Stimulated activated CD8-positive, alpha-beta memory T cell treated with anti-CD3 and anti-CD28 coated beads, Interleukin-4, amount 100 ng/mL, for 48 hours (primary cell): Measurements from ENCODE around the gene PALLD.

ENCODE experiments used
- DNase-seq: peaks from one replicate; pipeline ENCODE4 v3.0.0-alpha.2; 2020

PALLD gene

DNA sequence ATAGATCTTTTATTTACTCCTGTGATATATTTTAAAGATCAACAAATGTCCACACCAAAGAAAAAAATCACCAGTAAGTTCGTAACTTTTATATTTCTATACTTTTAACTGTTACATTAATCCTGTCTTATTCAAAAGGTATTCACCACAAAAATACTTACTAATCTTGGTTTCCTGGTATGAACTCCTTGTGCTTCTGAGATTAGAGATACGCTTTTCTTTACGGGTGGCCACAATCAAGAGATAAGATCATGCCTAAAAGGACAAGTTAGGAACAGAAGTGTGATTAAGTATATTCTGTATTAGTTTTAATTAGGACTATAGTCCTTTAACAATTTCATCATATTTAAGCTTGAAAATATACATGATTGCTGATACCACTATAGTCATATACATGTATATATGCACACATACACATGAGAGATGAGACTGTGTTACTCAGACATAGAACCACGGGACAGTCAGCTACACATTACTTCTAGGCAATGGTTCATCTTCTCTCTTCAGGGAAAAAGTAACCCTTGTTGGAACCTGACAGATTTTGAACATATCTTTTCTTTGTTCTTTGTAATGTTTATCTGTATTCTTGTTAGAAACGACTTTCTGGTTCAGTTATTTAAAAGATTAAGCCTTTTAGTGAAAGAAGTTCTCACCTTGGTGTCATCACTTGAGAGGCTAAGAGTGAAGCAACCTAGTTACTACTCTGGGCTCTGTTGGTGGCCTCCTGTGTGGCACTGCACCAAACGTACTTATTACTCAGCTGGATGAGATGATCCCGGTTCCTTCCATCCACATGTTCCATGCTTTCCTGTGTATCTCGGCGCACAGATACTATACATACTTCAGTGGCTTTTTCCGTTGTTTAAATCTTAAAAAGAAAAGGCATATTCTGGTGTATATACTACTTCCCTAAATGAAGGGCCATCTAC, 367.1 kb downstream of the PALLD start:
- DNase-seq: no peak

DNA sequence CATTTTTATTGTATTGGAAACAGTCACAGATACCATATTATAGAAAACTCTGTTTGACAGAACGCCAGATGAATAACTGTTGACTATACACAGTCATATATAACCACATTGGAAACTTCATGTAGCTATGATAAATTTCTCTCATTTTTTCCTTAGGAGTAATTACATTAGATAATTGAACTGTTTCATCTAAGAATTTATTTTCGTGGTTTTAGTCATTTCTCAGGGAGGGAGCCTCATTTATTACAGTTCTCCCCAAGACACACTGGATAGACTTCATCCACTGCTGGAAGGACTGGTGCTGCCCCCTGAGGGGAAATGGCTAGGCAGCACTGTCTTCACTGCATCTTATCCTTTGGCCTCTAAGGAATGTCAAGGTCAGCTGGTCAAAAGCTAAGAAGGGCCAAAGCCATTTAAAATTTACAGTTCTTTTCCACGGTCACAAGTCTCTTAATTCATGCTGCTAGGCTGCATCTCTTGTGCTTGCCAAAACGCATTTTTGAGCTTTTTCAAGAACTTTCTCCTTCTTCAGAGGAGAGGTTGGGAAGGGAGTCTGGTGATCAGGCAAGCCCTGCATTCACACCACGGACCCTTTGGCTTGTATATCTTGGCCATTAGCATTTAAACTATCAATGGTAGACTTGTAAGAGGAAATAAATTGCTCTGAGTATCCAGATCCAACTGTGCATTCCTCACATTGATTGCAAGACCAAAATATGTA, 368.1 kb downstream of the PALLD start:
- DNase-seq: no peak

DNA sequence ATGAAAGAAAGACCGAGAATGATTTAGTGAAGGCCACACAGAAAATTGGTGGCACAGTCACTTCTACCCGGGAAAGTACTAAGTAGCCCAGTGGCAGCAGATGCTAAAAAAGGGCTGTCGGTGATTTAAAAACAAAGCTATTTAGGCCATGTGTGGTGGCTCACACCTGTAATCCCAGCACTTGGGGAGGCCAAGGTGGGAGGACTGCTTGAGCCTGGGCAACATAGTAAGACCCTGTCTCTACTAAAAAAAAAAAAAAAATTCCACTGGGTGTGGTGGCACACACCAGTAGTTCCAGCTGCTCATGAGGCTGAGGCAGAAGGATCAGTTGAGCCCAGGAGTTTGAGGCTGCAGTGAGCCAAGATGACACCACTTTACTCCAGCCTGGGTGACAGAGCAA, 369.0 kb downstream of the PALLD start:
- no peak for DNase-seq

DNA sequence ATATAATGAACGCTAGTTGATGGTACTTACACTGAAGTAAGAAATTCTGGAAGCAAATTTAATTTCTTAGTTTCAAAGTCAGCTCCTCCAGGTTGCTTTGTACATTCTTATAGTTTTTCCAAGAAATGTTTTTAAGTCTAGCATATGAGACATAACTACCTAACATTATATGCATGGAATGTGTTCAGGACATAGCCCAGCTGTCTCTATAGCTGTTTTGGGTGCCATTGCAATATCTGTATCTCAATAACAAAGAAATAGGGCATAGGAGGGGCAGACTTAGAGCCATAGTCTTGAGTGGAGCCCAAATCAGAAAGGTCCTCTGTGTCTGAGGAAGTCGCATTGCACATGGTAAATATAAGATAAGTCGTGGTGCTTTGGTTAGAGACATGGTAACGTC, 369.8 kb downstream of the PALLD start:
- no peak for DNase-seq

DNA sequence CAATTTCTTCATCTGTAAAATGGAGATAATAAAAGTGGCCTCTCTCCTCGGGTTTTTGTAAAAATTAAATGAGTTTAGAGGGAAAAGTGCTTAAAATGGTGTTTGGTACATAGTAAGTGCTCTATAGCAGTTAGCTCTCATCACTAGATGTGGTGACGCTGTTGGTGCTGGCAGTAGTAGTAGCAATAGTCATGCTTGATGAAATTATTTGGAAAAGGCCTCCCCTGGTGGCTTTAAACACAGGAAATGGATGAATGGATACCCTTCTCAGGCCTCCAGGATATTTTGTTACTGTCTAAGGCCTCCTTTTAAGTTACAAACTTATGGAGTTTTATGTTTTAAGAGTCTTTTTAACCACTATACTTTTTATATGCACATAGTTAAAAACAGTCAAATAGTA, 370.3 kb downstream of the PALLD start:
- DNase-seq: no peak

DNA sequence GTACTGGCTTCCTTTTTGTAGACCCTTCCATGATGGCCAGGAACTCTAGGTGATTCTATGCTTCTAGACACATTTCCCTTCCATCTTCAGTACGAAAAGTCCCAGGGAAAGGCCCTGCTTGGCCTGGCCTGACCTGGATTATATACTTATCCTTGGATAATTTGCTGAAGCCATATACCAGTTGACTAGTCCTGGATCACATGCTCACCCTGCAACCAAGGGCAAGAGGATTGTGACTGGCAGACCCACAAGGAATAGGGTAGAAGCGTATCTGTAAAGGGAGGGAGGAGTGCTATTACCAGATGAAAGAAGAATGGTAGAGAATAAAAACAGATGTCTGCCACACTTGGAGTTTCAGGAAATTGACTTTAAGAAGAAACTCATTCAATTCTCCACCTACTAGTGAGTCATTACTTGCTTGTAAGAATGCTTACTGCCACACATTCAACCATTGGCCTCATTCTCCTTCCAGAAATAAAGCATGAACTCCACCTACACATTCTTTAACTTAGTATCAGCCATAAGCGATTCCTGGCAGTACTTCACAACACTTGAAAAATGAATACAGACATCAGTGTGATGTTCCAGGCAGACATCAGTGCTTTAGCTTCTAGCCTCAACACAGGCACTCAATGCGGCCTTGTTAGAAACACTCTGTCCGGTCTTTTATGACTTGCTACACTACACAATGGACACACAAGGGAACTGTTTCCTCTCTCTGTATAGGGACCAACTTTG, 371.4 kb downstream of the PALLD start:
- no peak for DNase-seq

DNA sequence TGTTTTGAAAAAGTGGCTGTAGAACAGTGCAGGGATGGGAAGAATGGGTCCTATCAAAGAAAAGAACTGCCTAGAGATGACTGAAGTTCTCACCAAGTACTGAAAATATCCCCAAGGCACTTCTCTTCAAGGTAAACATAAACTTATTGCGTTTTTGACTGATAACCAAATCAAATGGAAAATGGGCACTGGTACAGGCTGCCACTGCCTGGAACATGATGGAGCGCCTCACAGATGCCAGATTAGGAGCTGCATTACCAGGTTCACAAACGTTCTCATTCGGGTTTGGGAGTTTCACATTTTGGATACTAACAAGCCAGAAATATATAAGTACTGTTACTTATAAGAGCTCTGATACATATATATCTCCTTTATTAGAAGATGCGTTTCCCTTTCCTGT, 371.9 kb downstream of the PALLD start:
- no peak for DNase-seq

DNA sequence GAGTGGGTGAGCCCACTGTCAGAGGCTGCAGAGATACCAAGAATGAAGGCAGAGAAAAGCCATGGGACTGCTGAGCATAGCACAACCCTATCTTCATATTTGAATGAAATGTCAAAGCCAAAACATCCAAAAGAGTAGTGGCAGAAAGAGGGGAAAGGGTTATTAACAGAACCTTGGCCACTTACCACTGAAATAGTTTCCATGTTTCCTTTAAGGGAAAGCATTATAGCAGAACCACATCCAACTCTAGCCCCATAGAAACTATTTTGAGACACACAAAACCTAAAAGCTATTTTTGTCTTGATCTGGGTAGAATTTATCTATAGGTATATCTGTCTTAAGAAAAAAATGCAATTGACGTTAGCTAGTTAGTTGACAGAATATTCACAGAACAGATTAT, 373.2 kb downstream of the PALLD start:
- no peak for DNase-seq

DNA sequence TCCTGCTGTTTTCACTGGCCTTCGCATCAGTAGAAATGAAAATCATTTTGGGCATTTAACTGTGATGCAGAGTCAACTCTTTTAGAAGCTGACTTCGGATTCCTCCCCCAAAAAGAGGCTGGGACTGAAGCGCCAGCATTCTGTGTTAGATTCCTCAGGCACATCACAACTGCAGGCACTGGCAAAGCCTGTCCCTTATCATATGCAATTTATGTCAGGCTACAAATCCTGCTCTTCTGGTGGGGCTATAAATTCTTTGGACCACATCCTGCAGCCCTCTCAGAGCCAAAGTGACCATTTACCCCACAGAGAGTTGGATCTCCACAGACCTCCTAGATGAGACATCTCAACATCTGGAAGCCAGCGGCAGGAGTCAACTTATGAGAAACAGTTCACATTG, 374.8 kb downstream of the PALLD start:
- no peak for DNase-seq

DNA sequence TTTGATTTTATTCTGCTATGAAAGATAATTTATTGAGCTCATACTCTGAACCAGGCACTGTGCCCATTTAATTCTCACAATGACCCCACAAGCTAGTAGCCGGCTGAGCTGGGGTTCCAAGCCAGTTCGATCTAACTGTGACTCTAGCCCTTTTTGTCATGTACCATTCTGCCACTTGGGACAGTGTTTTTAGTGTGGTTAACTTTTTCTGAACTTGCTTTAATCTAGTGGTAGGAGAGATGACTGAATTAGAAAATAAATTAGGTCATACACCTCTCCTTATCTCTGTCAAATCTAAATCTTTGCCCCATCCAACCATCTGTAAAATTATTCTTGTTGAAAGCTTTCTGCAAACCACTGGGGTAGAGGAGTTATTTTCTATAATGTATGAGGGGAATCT, 377.2 kb downstream of the PALLD start:
- DNase-seq: no peak

DNA sequence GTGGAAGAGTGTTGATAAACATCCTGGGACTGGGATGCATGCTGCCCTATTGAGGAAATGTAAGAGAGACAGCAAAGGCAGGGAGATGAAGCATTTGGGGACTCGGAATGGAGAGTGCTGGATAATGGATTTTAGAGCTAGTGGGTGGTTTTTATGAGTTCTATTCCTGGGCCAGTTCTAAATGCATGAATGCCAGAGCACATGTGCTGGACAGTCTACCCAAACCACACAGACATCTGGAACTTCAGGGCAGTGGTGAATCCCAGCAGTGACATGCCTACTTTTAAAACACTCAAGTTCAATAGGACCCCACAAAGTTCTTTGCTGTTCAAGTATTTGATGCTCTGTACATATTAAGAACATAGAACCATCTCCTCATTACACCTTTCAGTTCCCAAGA, 379.3 kb downstream of the PALLD start:
- no peak for DNase-seq

DNA sequence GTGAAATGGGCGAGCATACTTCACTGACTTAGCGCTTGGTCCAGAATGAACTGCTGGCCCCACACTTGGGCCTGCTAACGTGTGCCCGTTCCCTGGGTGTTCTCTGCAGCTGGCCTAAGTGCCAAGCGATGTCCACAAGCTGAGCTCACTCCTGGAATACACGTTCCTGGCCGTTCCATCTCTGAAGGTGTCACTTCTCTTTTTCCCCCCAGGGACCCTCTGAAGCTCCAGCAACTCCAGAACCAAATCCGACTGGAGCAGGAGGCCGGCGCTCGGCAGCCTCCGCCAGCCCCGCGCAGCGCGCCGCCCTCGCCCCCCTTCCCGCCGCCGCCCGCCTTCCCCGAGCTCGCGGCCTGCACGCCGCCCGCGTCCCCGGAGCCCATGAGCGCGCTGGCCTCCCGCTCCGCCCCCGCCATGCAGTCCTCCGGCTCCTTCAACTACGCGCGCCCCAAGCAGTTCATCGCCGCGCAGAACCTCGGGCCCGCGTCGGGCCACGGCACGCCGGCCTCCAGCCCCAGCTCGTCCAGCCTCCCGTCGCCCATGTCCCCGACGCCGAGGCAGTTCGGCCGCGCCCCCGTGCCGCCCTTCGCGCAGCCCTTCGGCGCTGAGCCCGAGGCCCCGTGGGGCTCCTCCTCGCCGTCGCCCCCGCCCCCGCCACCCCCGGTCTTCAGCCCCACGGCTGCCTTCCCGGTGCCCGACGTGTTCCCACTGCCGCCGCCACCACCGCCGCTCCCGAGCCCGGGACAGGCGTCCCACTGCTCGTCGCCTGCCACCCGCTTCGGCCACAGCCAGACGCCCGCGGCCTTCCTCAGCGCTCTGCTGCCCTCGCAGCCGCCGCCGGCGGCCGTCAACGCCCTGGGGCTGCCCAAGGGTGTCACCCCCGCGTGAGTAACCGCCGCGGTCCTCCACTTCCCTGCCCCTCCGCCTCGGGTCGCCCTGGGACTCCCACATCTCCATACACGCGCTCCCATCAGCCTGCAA, 380.9 kb downstream of the PALLD start:
- DNase-seq: peak; percentile 42

DNA sequence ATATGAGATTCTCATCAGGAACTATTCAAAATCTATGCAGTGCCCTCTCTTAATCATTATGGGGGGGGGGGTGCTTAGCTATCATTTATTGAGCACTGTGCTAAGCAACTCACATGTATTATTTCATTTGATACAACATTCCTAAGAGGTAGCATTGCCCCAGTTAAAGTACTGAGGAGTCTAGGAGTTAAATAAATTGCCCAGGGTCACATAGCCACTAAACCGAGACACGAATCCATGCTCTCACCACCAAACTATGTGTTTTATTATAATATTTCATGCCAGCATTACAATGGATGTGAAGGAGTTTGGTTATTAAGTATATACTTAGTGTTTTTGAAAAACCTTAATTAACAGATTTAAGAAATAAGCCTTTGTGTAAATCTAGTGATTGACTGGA, 381.8 kb downstream of the PALLD start:
- DNase-seq: no peak

DNA sequence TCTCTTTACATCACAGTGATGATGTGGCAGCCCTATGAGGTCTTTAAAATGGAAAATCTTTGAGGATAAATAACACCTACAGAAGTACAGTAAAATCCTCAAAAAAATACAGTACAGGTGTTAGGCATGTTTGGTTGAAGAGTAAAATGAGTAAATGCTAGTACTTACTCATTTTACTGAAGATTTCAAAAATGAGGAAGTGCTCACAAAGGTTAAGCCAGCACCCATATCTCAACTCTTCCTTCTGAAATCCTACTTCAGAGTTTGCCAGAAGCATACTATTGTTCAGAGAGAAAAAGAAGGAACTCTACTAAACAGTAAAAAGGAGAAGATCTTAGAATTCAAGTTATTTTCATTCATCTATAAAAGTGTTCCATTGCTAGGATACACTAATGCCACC, 382.3 kb downstream of the PALLD start:
- no peak for DNase-seq

DNA sequence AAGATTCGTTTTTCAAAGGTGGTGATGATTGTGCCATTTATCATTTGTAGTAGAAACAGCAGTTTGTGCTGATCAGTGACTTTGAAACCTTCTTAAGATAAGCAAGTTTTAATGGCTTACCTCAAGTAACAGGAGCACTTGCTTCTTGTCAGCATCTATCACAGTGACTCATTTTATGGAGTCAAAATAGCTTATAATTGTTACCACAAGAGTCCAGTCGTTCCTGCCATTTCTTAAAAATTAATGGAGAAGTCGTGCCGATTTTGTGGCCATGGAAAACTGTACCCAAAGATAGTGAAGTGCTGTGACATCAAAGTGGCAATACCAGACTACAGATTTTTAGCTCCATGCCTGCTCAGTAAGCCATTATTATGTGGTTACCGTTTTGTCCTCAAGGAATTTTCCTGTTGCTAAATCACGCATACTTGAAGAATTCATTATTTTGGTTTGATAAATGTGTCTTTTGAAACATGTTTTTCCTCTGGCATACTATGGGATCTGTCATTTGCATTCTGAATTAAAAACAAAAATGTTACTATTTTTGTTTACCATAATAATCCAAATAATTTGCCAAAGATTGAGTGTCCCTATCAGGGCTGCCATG, 383.3 kb downstream of the PALLD start:
- no peak for DNase-seq

DNA sequence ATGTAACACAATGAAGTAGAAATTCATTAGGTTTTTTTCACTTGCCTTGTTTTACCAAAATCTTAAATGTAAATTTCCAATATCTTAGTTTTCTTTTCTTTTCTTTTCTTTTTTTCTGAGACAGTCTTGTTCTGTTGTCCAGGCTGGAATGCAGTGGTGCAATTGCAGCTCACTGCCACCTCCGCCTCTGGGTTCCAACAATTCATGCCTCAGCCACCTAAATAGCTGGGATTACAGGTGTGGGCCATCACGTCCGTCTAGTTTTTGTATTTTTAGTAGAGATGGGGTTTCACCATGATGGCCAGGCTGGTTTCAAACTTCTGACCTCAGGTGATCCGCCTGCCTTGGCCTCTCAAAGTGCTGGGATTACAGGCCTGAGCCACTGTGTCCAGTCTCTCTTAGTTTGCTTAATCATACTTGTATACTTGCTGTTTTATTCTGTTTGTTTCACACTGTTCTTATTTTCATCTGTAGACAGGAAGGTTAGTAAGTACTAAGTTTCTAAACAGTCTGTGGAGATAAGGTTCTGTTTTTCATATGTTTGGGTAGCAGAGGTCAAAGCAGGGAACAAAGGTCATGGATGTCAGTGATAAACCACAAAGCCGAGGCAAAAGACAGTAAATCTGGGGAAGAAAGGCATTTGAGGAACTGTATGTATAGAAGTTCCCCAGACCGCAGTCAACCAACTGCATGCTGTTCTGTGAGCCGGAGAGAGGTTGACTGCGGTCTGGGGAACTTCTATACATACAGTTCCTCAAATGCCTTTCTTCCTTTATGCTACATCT, 384.2 kb downstream of the PALLD start:
- no peak for DNase-seq

DNA sequence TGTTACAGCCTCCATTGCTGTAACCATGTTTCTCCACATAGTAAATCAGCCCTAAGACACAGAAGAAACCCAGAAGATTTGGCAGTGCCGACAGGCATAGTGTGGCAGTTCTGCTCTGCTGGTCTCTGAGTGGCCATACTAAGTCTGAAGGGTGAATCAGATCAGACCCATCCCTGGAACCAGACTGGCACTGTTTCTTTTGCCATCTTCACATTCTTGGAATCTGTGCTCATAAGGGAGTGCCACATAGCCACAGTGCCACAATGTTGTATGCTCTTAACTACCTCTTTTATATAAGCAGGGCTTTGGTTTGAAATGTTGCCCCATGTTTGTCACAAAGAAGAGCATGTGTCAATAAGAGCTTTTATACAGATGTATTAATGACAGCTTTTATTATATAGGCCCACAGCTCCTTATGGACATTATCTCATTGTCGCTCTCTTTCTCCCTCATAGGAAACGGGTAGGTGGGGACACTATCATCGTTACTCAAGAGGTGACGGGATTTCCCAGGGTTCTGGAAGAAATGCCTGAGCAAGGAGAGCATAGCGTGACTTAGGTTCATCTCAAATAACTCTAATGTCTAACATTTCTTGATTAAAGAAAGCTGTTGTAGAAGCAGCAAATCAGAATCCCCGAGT, 385.0 kb downstream of the PALLD start:
- no peak for DNase-seq

DNA sequence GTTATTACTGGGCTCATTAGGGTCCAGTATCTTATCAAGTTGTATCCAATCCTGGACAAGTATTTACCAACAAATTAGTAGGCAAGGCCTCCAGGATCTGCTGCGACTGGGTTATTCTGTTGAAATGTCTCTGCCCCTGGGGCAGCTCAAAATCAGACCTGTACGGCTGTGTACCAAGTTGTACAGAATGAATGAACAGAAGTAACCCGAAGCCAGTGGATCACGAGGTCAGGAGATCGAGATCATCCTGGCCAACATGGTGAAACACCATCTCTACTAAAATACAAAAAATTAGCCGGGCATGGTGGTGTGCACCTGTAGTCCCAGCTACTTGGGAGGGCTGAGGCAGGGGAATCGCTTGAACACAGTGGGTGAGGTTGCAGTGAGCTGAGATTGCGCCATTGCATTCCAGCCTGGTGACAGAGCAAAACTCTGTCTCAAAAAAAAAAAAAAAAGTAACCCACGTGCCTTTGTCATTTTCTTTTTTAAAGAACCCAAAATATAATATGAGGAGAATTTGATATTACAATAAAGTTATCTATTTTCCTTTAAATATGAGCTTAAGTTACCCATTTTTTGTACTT, 385.9 kb downstream of the PALLD start:
- no peak for DNase-seq

DNA sequence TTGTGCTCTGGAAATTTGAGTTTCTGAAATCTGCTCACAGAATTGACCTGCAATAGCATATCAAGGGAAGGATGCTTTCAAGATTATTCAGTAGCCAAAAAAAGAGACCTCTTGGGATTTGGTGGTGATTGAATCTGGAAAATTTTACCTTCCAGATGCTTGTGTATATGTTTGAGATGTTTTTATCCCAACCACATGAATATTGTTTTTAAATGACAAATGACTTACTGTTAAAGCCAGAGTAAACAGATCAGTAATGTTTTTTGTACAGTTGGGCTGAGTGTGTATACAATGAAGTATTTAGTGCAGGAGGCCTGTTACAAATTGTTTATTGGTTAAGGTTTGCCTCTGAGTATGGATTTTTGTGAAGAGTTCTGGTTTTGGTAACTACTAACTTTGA, 386.7 kb downstream of the PALLD start:
- DNase-seq: no peak
